Thoracic aorta (tissue), 2 donors: ENCODE data around the gene CRELD1. TPM values are rescaled to one million over a fixed set of nuclear protein-coding genes. Genes with fewer than 3 reads are reported as not detected.
"Not testable (repeated sequence)": the region's sequence is repeated elsewhere in the genome, so short reads cannot be mapped to it uniquely, and the experiment has no call there.

Source experiments
- ATAC-seq: fragments of 150-250 bp; one replicate; pipeline ENCODE4 v1.8.0; 2017; ENCODE audit warnings: low read depth; ENCODE audit not compliant: insufficient number of reproducible peaks, low FRiP score
- DNase-seq: peaks from one replicate; pipeline ENCODE4 v3.0.0-alpha.2; 2020; ENCODE audit warnings: low spot score
- H3K27ac ChIP-seq, 2 donors: fragments of 200-600 bp; sonication (generic); 1 replicate in 1 of 2; 2 replicates in 1 of 2; pipeline ENCODE4 v1.5.1; 2016; ENCODE audit warnings: mild to moderate bottlenecking in 2 of 2, moderate library complexity in 2 of 2
- H3K27me3 ChIP-seq: fragments of 200-600 bp; sonication (generic); replicated peaks from 2 replicates; pipeline ENCODE4 v1.6.0; 2016; ENCODE audit warnings: mild to moderate bottlenecking; ENCODE audit not compliant: insufficient read depth
- H3K36me3 ChIP-seq: fragments of 200-600 bp; sonication (generic); one replicate; pipeline ENCODE4 v1.5.1; 2016
- H3K4me1 ChIP-seq, 2 donors: fragments of 200-600 bp; sonication (generic); 1 replicate in 1 of 2; 2 replicates in 1 of 2; pipeline versions ENCODE4 v1.5.1 to v1.6.0; 2016; ENCODE audit warnings: low read depth in 2 of 2, mild to moderate bottlenecking in 1 of 2; ENCODE audit not compliant: control insufficient read depth in 1 of 2
- H3K4me3 ChIP-seq: fragments of 200-600 bp; sonication (generic); 2 replicates; pipeline ENCODE4 v1.5.1; 2016; ENCODE audit warnings: mild to moderate bottlenecking
- H3K9me3 ChIP-seq: fragments of 200-600 bp; sonication (generic); 2 replicates; pipeline ENCODE4 v1.5.1; 2016
- total RNA-seq, 2 donors: library from RNA; depleted of rRNA; stranded (reverse); fragments of >200 nt; gene quantifications; one replicate each; pipeline versions ENCODE4 v1.1.0 to v1.2.3, GENCODE V29; 2016
- TF ChIP-seq, protein P1 (sequence below): fragments of 200-600 bp; sonication (generic); IDR thresholded peaks from one replicate; pipeline ENCODE4 v1.5.1; 2019; ENCODE audit warnings: antibody characterized with exemption

Gene CRELD1
- total RNA-seq, 2 donors from 2014 or later = 37.2 to 37.4 TPM

DNA sequence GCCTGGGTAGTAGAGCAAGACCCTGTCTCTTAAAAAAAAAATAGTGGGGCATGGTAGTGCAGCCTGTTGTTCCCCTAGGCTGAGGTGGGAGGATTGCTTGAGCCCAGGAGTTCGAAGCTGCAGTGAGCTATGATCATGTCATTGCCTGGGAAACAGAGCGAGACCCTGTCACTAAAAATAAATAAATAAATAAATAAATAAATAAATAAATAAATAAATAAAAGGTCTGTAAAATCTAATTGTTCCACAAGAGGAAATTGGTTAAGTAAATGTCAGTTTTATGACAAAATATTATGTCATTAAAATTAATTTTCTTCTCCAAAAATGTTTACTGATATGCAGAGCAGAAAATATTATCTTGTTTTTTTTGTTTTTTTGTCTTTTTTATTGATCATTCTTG, 5.3 kb downstream of the CRELD1 start:
- no peak for ATAC-seq
- H3K36me3 ChIP-seq = peaks cover 15% of the 10 kb centered on the region

DNA sequence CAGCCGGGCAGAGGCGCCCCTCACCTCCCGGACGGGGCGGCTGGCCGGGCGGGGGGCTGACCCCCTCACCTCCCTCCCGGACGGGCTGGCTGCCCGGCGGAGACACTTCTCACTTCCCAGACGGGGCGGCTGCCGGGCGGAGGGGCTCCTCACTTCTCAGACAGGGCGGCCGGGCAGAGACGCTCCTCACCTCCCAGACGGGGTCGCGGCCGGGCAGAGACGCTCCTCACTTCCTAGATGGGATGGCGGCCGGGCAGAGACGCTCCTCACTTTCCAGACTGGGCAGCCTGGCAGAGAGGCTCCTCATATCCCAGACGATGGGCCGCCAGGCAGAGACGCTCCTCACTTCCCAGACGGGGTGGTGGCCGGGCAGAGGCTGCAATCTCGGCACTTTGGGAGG, 6.3 kb downstream of the CRELD1 start:
- not testable (repeated sequence) for DNase-seq, H3K27ac ChIP-seq, ATAC-seq, H3K9me3 ChIP-seq, H3K4me3 ChIP-seq, H3K27me3 ChIP-seq
- Histone ChIP-seq H3K4me1 (peaks cover 10 to 11% of the 10 kb centered on the region in 2 donors), H3K36me3 (peaks cover 15% of the 10 kb centered on the region)

More for the DNA sequence above, 5.3 kb downstream of the CRELD1 start:
- TF ChIP-seq, protein P1, sequence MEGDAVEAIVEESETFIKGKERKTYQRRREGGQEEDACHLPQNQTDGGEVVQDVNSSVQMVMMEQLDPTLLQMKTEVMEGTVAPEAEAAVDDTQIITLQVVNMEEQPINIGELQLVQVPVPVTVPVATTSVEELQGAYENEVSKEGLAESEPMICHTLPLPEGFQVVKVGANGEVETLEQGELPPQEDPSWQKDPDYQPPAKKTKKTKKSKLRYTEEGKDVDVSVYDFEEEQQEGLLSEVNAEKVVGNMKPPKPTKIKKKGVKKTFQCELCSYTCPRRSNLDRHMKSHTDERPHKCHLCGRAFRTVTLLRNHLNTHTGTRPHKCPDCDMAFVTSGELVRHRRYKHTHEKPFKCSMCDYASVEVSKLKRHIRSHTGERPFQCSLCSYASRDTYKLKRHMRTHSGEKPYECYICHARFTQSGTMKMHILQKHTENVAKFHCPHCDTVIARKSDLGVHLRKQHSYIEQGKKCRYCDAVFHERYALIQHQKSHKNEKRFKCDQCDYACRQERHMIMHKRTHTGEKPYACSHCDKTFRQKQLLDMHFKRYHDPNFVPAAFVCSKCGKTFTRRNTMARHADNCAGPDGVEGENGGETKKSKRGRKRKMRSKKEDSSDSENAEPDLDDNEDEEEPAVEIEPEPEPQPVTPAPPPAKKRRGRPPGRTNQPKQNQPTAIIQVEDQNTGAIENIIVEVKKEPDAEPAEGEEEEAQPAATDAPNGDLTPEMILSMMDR = no peak
- Histone ChIP-seq H3K4me1 (peaks cover 19 to 20% of the 10 kb centered on the region in 2 donors), H3K9me3 (no peaks in the 10 kb centered on the region), H3K4me3 (no peak overlapping the region), H3K27me3 (no peaks in the 10 kb centered on the region), H3K27ac (no peak overlapping the region)
- DNase-seq = no peak

DNA sequence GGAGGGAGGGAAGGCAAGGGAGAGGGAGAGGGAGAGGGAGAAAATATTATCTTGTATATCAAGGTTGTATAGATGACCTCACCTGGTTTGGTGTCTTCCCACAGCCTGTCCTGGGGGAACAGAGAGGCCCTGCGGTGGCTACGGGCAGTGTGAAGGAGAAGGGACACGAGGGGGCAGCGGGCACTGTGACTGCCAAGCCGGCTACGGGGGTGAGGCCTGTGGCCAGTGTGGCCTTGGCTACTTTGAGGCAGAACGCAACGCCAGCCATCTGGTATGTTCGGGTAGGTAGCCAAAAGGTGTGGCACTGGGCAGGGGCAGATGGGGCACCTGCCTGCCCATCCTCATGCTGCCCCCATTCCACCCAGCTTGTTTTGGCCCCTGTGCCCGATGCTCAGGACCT, 7.1 kb downstream of the CRELD1 start:
- Histone ChIP-seq H3K9me3 (no peaks in the 10 kb centered on the region), H3K4me3 (no peak overlapping the region), H3K36me3 (peaks cover 15% of the 10 kb centered on the region), H3K27me3 (no peaks in the 10 kb centered on the region), H3K27ac (no peak overlapping the region), H3K4me1 (peaks cover 3 to 5% of the 10 kb centered on the region in 2 donors)
- TF ChIP-seq, protein P1 = no peak
- ATAC-seq = no peak
- no peak for DNase-seq

DNA sequence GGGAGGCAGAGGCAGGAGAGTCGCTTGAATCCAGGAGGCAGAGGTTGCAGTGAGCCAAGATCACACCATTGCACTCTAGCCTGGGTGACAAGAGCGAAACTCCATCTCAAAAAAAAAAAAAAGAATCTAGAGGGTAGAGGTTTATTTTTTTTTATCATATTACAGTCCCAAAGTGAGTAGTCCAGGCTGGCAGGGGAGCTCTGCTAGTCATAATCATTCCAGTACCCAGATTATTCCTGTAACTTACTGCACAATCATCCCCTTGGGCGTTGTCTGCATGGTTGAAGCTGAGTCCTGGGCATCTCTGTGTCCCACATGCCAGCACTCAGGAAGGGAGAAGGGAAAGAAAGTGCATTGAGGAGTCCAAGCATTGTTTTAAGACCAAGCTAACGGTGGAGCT, 8.5 kb downstream of the CRELD1 start:
- Histone ChIP-seq H3K27ac (no peak overlapping the region), H3K9me3 (no peaks in the 10 kb centered on the region), H3K36me3 (peaks cover 11% of the 10 kb centered on the region), H3K27me3 (no peaks in the 10 kb centered on the region), H3K4me1 (peaks cover 0 to 5% of the 10 kb centered on the region in 2 donors), H3K4me3 (no peak overlapping the region)
- no peak for DNase-seq
- TF ChIP-seq, protein P1 = no peak
- ATAC-seq = no peak

DNA sequence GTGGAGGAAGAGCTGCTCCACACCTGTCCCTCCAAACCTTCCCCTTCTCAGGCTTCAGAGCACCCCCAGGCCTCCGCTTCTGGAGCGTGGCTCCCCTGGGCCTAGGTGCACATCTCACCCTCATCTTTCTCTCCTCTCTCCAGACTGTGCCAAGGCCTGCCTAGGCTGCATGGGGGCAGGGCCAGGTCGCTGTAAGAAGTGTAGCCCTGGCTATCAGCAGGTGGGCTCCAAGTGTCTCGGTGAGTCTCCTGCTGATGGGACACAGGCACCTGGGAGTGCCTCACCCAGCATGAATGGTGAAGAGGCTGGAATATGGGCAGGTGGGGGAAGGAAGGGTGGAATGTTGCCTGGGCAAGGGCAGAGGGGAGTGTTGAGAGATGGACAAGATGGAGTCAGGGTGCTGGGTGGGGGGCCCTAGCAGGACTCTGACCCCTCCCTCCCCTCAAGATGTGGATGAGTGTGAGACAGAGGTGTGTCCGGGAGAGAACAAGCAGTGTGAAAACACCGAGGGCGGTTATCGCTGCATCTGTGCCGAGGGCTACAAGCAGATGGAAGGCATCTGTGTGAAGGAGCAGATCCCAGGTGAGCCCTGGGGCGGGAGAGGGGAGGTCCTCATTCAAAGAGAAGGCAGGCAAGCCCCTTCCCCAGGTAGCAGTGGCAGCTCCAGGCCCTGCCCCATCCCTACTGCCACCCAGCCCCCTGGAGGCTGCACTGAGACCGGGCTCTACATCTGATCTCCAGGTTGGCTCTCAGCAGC, 9.5 kb downstream of the CRELD1 start:
- H3K27ac ChIP-seq = no peak overlapping the region
- TF ChIP-seq, protein P1 = no peak

DNA sequence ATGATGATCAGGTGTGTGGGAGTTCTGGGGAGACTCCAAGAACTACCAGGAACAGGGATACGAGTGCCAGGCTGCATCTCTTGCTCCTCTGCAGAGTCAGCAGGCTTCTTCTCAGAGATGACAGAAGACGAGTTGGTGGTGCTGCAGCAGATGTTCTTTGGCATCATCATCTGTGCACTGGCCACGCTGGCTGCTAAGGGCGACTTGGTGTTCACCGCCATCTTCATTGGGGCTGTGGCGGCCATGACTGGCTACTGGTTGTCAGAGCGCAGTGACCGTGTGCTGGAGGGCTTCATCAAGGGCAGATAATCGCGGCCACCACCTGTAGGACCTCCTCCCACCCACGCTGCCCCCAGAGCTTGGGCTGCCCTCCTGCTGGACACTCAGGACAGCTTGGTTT, 10.6 kb downstream of the CRELD1 start:
- Histone ChIP-seq H3K27me3 (no peaks in the 10 kb centered on the region), H3K4me1 (peaks cover 5 to 14% of the 10 kb centered on the region in 2 donors), H3K36me3 (peaks cover 10% of the 10 kb centered on the region), H3K4me3 (no peak overlapping the region), H3K9me3 (no peaks in the 10 kb centered on the region), H3K27ac (no peak overlapping the region)
- DNase-seq (no peak), ATAC-seq (no peak)
- TF ChIP-seq, protein P1 = no peak

More for the DNA sequence above, 9.5 kb downstream of the CRELD1 start:
- Histone ChIP-seq H3K9me3 (no peaks in the 10 kb centered on the region), H3K4me3 (no peak overlapping the region), H3K27me3 (no peaks in the 10 kb centered on the region), H3K4me1 (peaks cover 5 to 14% of the 10 kb centered on the region in 2 donors), H3K36me3 (peaks cover 8% of the 10 kb centered on the region)
- no peak for DNase-seq
- no peak for ATAC-seq
